NCI-H1105 treated with DMSO at 0.1 percent for 48 hours (cell line): ENCODE data around the gene TPCN1.
A peak's percentile ranks its signal among the peaks of the same experiment; 100 is the strongest.
"Not testable (repeated sequence)": the region's sequence is repeated elsewhere in the genome, so short reads cannot be mapped to it uniquely, and the experiment has no call there.

Source experiments
- DNase-seq: peaks from one replicate; lab custom pipeline; 2025; lab: John Stamatoyannopoulos, UW

TPCN1 gene

DNA sequence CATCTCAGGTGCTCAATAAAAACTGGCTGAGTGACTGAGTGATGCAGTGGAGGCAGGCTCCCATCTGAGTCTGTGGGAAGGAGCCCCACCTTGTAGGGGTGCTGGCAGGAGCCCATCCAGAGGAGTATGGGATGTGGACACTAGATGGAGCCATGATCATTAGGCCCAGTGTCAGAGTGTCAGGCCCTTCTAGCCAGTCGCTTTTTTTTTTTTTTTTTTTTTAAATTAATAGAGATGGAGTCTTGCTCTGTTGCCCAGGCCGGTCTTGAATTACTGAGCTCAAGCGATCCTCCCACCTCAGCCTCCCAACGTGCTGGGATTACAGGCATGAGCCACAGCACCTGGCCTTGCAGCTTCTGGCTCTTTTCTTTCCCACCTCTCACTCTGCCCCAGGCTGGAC, 24.3 kb upstream of the TPCN1 start:
- peak; percentile 56 for DNase-seq

DNA sequence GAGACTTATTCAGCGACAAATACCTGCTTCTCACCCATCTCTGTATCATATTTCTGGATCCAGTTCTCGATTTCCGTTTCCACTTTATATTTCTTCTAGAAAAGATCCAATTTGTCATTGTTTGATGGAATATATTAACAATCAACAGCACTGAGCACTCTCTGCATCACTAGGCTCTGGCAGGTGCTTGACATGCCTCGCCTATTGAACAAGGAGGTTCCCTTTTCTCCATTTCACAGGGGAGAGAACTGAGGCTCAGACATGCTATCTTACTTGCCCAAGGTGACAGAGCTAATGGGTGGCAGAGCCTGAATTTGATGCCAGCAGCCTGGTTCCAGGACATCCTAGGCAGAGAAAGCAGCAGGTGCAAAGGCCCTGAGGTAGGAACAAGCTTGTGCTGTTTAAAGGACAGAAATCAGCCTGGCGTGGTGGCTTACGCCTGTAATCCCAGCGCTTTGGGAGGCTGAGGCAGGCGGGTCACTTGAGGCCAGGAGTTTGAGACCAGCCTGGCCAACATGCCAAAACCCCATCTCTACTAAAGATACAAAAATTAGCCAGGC, 23.7 kb upstream of the TPCN1 start:
- DNase-seq, result no peak

DNA sequence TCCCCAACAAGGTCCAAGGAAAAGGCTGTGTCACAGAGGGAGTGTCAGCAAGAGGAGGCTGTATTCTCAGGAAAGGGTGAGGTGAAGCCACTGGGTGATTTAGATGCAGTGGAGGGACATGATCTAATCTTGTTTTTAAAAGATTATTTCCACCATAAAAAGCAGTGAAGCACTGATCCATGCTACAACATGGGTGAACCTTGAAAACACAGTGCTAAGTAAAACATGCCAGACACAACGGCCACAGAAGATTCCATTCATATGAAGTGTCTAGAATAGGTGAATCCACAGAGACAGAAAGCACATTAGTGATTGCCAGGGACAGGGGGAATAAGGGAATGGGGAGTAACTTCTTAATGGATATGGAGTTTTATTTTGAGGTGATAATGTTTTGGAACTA, 23.0 kb upstream of the TPCN1 start:
- no peak for DNase-seq

DNA sequence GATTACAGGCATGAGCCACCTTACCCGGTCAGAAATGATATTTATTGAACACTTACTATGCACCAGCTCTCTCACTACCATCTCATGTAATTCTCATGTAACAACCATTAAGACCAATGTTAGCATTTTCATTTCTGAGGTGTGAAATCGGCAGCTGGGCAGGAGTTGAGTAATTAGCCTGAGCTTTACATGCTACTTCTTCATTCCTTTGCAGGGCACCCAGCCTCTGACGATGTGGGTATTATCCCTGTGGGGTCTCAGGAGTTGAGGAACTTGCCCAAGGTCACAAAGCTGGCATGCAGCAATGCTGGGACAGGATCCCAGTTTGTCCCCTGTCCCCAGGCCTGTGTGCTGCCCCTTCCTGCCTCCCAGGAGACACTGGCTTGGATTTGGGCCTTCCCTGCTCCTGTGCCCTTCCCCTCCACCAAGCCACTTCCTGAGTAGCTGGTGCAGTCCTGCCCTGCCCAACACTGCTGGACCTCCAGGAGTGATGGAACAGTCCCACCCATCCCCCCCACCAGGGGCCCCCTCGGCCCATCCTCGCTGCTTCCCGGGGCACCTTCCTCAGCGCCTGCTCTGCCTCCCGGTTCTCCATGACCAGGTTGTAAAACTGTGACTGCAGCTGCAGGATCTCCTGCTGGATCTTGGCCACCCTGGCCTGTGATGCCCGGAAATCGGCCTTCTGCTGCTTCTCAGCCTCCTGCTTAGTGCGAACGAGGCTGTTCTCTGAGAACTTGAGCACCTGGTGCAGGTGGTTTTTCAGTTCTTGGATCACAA, 21.1 kb upstream of the TPCN1 start:
- no peak for DNase-seq

DNA sequence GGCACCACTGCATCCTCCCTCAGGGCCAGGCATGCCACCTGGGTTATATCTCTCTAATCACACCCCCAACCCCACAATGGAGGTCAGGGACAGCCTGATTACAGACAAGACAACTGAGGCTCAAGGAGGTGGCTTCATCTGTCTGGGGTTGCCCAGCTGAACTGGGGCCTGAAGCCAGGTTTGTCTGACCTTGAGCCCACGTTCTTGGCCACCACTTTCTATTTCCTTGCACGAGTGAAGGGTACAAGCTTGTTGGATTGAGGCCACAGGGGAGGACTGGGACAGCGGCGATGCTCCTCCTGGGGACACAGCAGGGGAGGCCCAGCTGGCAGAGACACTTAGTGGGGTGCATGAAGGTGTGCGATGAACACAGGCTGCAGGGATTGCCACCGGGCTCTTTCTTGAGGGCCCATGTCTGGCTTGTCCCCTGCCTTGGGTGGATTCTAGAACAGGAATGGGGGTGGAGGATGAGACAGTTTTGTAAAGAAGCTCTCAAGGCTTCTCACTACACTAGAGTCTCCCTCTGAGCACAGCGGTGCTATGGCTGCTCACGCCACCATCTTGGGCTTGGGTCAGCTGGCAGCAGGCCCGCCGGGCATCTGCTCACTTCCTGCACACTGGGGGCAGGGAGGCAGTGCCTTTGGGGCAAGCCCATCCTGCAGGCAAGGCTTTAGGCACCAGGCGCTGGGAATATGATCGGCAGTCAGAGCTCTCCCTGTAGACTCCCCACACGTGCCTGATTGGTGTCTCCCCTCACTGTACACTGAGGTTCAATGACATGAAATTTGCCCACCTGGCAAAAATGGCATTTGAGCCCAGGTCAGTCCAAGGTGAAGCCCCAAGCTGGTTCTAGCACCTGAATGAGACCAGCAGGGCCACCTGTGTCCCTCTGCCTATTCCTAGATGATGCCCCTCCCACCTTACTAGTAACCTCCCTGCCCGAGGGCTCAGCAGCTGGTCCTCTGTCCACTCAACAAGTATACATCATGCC, 19.8 kb upstream of the TPCN1 start:
- no peak for DNase-seq

DNA sequence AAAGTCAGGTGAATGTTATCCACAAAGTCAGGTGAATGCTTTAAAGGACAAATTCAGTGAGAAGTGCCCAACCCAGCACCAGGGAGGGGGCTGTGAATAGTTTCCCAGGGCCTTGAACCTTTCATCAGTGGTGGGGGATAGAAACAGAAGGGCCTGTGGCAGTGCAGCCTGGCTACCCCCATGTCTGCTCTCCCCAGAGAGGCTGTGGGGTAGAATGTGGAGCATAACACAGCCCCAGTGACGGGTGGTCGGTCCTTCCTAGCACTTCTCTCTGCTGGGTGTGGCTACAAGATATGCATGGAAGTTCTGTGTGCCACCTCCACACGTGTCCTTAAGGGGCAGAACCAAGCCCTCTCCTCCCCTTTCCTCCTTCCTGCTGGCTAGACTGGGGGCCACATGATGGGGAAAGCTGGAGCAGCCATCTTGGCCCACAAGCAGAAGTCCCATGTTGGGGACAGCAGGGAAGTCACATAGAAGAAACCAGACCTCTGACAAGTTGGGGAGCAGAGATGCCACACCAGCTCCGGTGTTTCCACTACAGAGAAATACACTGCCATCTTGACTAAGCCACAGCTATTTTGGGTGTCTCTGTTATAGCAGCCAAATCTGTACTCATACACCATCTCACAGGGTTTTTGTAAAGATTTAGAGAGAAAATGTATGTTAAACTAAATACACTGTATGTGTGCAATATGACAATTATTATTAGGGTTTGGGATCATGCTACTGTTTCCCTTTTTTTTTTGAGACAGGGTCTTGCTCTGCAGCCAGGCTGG, 18.8 kb upstream of the TPCN1 start:
- no peak for DNase-seq

DNA sequence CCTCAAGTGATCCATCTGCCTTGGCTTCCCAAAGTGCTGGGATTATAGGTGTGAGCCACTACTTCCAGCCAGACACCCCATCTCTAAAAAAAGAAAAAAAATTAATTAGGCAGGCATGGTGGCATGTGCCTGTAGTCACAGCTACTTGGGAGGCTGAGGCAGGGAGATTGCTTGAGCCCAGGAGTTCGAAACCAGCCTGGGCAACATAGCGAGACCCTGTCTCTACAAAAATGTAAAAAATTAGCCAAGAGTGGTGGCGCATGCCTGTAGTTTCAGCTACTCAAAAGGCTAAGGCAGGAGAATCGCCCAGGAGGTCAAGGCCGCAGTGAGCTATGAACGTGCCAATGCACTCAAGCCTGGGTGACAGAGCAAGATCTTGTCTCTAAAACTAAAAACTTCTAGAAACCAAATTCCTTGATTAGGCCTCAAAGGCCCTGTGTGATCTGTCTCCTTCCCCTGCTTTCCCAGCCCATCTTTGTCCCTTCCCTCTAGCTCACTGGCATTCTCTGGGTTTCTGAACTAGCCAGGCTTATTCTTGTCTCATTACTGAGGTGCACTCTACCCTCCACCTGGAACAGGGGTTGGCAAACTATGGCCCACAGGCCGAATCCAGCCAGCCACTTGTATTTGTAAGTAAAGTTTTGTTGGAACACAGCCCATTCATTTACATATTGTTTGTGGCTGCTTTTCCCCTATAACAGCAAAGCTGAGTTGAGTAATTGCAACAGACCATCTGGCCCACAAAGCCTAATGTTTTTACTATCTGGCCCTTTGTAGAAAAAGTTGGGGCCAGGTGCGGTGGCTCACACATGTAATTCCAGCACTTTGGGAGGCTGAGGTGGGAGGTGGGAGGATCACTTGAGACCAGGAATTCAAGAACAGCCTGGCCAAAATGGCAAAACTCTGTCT, 17.2 kb upstream of the TPCN1 start:
- DNase-seq, result no peak

DNA sequence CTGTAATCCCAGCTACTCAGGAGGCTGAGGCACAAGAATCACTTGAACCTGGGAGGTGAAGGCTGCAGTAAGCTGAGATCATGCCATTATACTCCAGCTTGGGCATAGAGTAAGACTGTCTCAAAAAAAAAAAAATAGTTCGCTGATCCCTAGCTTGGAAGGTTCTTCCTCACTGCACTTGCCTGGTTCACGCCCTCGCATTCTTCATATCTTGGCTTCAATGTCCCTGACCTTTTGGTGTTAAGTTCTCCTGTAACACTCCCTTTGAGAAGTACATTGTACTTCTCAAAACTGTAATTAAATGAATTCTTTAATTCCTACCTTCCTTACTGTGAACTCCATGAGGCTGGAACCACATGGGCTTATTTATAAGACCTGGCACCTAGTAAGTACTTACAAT, 16.5 kb upstream of the TPCN1 start:
- no peak for DNase-seq

DNA sequence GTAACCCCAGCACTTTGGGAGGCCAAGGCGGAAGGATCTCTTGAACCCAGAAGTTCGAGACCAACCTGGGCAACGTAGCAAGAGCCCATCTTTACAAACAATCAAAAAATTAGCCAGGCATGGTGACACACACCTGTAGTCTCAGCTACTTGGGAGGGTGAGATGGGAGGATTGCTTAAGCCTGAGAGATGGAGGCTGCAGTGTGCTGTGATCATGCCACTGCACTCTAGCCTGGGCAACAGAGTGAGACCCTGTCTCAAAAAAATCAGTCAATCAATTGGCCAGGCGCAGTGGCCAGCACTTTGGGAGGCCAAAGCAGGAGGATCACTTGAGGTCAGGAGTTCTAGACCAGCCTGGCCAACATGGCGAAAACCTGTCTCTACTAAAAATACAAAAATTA, 14.5 kb upstream of the TPCN1 start:
- DNase-seq, result not testable (repeated sequence)

DNA sequence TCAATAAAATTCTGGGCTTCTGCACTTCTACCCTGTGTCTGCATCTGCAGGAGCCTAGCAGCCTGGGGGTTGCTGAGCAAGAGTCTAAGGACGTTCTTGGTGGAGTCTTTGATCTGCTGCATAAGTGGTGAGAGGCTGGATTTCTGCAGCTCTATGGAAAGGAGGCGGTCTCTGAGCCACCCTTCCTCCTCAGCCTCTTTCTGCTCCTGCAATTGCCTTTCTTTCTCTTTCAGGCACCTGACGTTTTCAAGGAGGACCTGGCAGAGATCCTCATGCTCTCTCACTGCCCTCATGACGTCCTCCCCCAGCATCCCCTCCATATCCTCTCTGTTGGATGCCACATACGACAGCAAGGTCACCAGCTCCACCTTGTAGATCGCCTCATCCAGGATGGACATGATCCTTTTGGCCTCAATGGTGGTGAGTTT, 13.6 kb upstream of the TPCN1 start:
- DNase-seq, result no peak

DNA sequence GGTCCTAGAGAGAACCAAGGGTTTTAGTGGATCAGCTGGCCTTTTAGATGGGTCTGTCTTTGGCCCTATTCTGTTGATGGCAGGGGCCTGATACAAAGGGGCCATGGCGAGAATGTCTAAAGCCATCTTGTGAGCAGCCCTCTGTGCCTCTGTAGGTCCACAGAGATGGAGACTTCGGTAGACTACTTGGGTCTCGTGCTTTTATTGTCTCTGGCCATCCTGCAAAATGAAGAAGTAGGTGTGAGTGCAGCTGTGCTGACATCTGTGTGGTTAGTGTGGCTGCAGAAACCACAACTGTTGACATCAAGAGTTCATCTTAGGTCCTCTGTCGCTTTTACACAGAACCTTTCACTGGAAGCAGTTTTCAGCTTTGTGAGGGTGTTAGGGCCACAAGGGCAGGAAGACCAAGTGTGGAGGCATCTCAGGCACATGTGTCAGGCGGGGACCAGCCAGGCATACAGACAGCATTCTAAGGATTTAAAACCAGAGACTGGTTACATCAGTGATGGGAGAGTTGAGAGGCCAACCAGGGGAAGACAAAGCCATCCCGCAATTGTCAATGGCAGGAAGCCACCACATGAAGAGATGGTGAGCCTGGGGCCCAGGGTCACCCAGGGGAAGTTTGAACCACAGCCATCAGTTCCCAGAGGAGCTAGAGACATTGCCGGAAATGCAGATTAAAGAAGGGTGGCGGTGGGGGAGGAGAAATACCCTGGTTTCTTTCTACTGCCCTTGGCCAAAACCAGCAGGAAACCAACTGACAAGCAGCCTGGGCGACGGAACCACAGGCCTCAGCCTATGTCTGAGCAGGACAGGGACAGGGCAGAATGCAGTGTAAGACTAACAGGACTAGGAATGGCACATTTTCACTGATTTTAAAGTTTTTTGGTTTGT, 13.0 kb upstream of the TPCN1 start:
- no peak for DNase-seq

DNA sequence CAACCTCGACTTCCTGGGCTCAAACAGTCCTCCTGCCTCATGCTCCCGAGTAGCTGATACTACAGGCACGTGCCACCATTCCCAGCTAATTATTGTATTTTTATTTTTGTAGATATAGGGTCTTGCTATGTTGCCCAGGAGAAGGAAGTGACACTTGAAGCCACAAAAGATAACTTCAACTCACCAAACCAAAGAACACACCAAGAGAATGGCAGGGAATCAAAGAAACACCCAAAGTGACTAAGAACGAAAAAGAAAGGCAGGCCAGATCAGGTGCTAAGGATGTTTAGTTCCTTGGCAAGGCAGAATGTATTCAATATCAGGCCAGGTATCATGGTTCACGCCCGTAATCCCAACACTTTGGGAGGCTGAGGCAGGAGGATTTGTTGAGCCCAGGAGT, 10.1 kb upstream of the TPCN1 start:
- DNase-seq, result no peak

DNA sequence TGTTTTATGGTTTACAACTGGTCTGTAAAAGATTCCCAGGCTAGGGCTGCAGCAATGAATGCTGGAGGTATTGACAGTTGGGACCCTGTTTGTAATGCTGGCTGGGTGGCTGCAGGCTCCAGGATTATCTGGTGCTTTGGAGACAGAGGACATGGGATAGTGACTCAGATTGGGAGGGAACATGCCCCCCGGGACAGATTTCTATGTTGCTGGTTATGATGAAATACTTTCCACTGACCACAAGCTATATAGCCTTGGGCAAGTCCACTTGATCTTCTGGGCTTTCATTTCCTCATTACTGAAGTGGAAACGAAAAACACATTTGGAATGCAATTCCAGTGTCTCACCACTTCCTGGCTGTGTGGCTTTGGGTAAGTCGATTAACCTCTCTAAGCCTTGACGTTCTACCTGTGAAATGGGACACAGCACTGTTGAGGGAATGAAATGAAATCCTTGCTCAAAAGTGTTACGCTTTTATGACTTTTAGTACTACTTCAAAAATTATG, 6.3 kb upstream of the TPCN1 start:
- DNase-seq, result no peak

DNA sequence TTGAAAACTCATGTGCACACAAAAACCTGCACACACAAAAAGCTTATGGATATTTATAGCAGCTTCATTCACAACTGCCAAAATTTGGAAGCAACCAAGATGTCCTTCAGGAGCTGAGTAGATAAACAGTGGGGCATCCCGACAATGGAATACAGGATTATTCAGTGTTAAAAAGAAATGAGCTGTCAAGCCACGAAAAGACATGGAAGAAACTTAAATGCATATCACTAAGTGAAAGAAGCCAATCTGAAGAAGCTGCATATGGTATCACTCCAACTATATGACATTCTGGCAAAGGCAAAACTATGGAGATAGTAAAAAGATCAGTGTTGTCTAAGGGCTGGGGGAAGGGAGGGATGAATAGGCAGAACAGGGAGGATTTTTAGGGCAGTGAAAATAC, 5.2 kb upstream of the TPCN1 start:
- DNase-seq, result no peak

DNA sequence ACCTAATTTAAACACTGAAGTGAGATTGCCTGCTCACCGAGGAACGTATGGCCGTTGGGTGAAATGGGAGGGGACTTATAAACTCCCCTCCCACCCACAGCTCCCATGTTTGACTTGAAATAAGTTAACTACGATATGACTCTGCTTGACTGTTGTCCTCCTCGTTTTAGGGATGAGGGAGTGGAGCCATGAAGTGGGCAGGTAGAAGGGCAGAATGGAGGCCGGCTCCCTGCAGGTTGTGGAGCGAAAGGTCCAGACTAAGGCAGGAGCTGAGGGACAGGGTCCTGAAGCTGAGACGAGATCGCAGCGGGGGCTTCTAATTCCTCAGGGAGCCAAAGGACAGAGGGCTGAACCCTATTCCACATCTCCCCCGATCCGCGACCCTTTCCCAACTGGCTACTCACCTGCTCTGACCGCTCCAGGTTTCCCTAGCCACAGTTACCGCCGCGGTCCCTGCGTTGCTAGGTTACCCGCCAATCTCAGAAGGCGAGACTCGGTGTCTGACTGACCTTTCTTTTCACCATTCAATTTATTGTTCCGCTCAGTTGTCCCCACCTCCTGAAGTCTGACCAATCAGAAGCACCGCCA, 577 bp upstream of the TPCN1 start:
- DNase-seq, result no peak

DNA sequence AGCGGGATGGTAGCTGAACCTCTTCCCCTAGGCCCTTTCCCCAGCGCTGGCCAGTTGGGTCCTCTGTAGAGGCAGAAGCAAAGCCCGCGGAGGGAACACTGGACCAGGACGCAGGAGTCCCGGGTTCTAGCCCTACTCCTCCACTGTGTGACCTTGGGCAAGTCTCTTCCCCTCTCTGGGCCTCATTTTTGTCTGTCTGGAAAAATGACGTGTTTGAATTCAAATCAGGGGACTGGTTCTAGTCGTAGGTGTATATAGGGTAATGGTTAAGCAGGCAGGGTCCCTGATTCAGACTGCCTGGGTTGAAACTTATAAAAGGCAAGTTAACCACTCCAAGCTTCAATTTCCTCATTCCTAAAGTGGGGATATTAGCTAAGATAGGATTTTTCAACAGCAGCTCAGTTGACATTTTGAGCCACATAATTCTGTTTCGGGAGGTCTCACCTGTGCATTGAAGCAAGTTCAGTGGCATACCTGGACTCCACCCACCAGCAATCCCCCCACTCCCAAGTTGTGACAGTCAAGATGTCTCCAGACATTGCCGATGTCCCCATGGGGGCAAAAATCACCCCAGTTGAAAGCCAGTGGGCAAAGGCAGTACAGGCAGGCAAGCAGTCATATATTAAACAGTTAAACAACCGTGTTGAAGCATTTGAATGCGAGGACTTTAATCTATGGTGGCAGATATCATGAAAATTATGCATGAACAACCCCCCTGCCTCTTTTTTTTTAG, 899 bp downstream of the TPCN1 start:
- no peak for DNase-seq

DNA sequence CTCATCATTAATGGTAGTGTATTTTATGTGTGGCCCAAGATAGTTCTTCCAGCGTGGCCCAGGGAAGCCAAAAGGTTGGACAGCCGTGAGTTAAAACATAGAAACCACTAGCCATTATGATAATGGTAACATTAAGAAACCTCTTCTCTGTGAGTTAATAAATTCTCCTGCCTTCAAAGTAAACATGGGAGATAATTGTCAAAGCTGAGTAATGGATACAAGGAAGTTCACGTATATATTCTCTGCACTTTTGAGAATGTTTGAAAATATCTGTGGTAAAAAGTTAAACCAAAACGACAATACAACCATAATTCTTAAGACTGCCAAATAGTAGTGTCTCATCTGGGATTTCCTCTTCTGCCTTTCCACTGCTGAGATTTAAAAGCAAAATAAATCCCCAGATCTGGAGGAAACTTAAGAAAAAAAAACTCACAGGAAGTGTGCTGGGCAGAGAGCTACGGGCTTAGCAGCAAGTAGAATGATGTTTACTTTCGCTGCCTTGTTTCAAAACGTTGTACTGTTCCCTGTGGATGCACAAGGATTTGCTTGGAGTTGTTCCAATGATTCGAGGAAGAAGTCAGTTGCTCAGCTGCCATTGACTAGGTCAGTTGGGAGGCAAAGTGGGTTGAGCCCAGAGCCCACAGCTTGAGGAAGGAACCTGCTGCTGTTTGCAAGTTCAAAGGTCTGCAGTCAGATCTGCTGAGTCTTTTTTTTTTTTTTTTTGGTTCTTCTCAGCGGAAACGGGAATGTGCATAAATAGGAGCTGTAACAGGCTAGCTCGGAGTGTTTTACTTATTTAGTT, 1.7 kb downstream of the TPCN1 start:
- peak; percentile 72 for DNase-seq

DNA sequence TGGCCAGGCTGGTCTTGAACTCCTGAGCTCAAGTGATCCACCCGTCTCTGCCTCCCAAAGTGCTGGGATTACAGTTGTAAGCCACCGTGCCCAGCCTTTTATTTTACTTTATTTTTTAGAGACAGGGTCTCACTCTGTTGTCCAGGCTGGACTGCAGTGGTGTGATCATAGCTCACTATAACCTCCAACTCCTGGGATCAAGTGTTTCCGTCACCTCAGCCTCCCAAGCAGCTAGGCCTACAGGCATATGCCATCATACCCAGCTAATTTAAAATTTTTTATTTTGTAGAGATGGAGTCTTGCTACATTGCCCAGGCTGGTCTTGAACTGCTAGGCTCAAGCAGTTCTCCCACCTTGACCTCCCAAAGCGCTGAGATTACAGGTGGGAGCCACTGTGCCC, 3.7 kb downstream of the TPCN1 start:
- no peak for DNase-seq
